ENCODE results near the gene SLC38A6. TPM values are rescaled to one million over a fixed set of nuclear protein-coding genes. Genes with fewer than 3 reads are reported as not detected.

Gene SLC38A6
- total RNA-seq, 2 donors from 2014 or later, result 9.9 to 18.2 TPM

- H3K9ac ChIP-seq (ENCODE audit: extremely low read depth, low read length, poor library complexity, severe bottlenecking), result no peak overlapping the region
- Mint-ChIP-seq H3K9me3 (no peaks in the 10 kb centered on the region), H3K4me1 (peaks cover 10% of the 10 kb centered on the region), H3K27ac (no peak overlapping the region), H3K27me3 (ENCODE audit: insufficient read depth) (no peaks in the 10 kb centered on the region), H3K4me3 (no peak overlapping the region), H3K36me3 (ENCODE audit: low read depth) (no peaks in the 10 kb centered on the region)
- H3K36me3 ChIP-seq (ENCODE audit: control insufficient read depth, insufficient read depth, low read length), result no peaks in the 10 kb centered on the region
- WGBS, 2 experiments (ENCODE audit: insufficient coverage in 1 of 2, insufficient read length in 1 of 2), result 91% methylated on average over 3 of the region's 3 CpGs; no CpG with 5 or more reads in 1 of the 2 experiments
- TF ChIP-seq CTCF (conservative IDR thresholded peaks at IDR 0.05), result no peak
- no peaks in the 10 kb centered on the region for H3K27me3 ChIP-seq (ENCODE audit: control insufficient read depth, insufficient read depth, low read length, poor library complexity, severe bottlenecking)
- no peaks in the 10 kb centered on the region for H3K4me1 ChIP-seq (ENCODE audit: control insufficient read depth, insufficient read depth, low read length)
- no peaks in the 10 kb centered on the region for H3K9me3 ChIP-seq (ENCODE audit: control insufficient read depth, low read length)
- no peak overlapping the region for H3K27ac ChIP-seq (ENCODE audit: low read depth, low read length)
- no peak for DNase-seq
- no peak overlapping the region for H3K4me3 ChIP-seq (ENCODE audit: low read length)
Observed at GRCh38 chr14:60946773-60947172, 34.3 kb upstream of the SLC38A6 start.

GRCh38 chr14:60951776-60952435 lies 29.1 kb upstream of the SLC38A6 start:
- no peak for TF ChIP-seq CTCF (conservative IDR thresholded peaks at IDR 0.05)
- Mint-ChIP-seq H3K27ac (no peak overlapping the region), H3K36me3 (ENCODE audit: low read depth) (peaks cover 15% of the 10 kb centered on the region), H3K9me3 (peaks cover 23% of the 10 kb centered on the region), H3K4me3 (no peak overlapping the region), H3K4me1 (no peaks in the 10 kb centered on the region), H3K27me3 (ENCODE audit: insufficient read depth) (no peaks in the 10 kb centered on the region)
- Histone ChIP-seq H3K9me3 (ENCODE audit: control insufficient read depth, low read length) (peaks cover 33% of the 10 kb centered on the region), H3K36me3 (ENCODE audit: control insufficient read depth, insufficient read depth, low read length) (no peaks in the 10 kb centered on the region), H3K9ac (ENCODE audit: extremely low read depth, low read length, poor library complexity, severe bottlenecking) (no peak overlapping the region), H3K27ac (ENCODE audit: low read depth, low read length) (no peak overlapping the region), H3K4me3 (ENCODE audit: low read length) (no peak overlapping the region), H3K27me3 (ENCODE audit: control insufficient read depth, insufficient read depth, low read length, poor library complexity, severe bottlenecking) (no peaks in the 10 kb centered on the region), H3K4me1 (ENCODE audit: control insufficient read depth, insufficient read depth, low read length) (no peaks in the 10 kb centered on the region)
- 95 to 100% methylated on average over 1 to 2 of the region's 3 CpGs for WGBS, 2 experiments (ENCODE audit: insufficient coverage in 1 of 2, insufficient read length in 1 of 2)
- no peak for DNase-seq

- Mint-ChIP-seq H3K4me1 (no peaks in the 10 kb centered on the region), H3K4me3 (no peak overlapping the region), H3K27me3 (ENCODE audit: insufficient read depth) (no peaks in the 10 kb centered on the region), H3K36me3 (ENCODE audit: low read depth) (peaks cover 32% of the 10 kb centered on the region), H3K27ac (no peak overlapping the region), H3K9me3 (peaks cover 49% of the 10 kb centered on the region)
- no peaks in the 10 kb centered on the region for H3K27me3 ChIP-seq (ENCODE audit: control insufficient read depth, insufficient read depth, low read length, poor library complexity, severe bottlenecking)
- H3K27ac ChIP-seq (ENCODE audit: low read depth, low read length), result no peak overlapping the region
- no peak for DNase-seq
- H3K36me3 ChIP-seq (ENCODE audit: control insufficient read depth, insufficient read depth, low read length), result no peaks in the 10 kb centered on the region
- peaks cover 48% of the 10 kb centered on the region for H3K9me3 ChIP-seq (ENCODE audit: control insufficient read depth, low read length)
- no peak overlapping the region for H3K4me3 ChIP-seq (ENCODE audit: low read length)
- no peak for TF ChIP-seq CTCF (conservative IDR thresholded peaks at IDR 0.05)
- H3K4me1 ChIP-seq (ENCODE audit: control insufficient read depth, insufficient read depth, low read length), result no peaks in the 10 kb centered on the region
- no peak overlapping the region for H3K9ac ChIP-seq (ENCODE audit: extremely low read depth, low read length, poor library complexity, severe bottlenecking)
- 96 to 100% methylated on average over 1 to 3 of the region's 4 CpGs for WGBS, 2 experiments (ENCODE audit: insufficient coverage in 1 of 2, insufficient read length in 1 of 2)
Observed at GRCh38 chr14:60956202-60956601, 24.8 kb upstream of the SLC38A6 start.

All from endodermal cell (in vitro differentiated cells).